ENCODE data around the gene HAO1. TPM values are rescaled to one million over a fixed set of nuclear protein-coding genes. Genes with fewer than 3 reads are reported as not detected.

The HAO1 gene
- total RNA-seq, 1 donor from 2014 or later = not detected

DNA sequence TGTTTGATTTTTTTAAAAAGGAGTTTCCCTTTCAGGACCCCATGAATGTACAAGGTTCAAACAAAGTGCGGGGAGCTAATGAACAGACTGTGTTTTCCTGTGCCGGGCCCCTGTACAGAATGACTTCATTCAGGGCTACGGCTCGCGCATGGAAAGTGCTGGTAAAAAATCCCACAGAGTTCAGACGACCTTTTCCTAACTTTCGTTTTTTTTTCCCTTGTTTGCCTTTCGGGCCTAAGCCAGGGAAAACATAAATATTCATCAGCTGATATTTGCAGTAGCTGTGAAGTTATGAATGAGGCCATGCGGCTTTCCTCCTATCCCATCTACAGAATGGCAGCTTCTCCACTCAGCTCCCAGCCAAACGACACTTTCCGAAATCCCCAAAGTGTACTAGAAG is 74.0 kb downstream of the HAO1 start:
- H3K9me3 ChIP-seq (ENCODE audit: low read depth) = no peaks in the 10 kb centered on the region
- H4K20me1 ChIP-seq (ENCODE audit: low read depth) = no peaks in the 10 kb centered on the region
- no peak overlapping the region for H3K9ac ChIP-seq
- DNase-seq (ENCODE audit: low spot score) = no peak
- peaks cover 3% of the 10 kb centered on the region for H3K27me3 Mint-ChIP-seq (ENCODE audit: insufficient read depth, low read depth)
- H3K4me1 Mint-ChIP-seq = peaks cover 4% of the 10 kb centered on the region
- H3K27ac Mint-ChIP-seq = no peak overlapping the region
- H3K27ac ChIP-seq = no peak overlapping the region
- no peaks in the 10 kb centered on the region for H3K27me3 ChIP-seq
- no peaks in the 10 kb centered on the region for H3K9me3 Mint-ChIP-seq
- H3K79me2 ChIP-seq (ENCODE audit: low read depth) = no peaks in the 10 kb centered on the region
- H2AFZ ChIP-seq (replicated peaks) = no peak overlapping the region
- H3K4me3 Mint-ChIP-seq = no peak overlapping the region
- TF ChIP-seq, protein P1, sequence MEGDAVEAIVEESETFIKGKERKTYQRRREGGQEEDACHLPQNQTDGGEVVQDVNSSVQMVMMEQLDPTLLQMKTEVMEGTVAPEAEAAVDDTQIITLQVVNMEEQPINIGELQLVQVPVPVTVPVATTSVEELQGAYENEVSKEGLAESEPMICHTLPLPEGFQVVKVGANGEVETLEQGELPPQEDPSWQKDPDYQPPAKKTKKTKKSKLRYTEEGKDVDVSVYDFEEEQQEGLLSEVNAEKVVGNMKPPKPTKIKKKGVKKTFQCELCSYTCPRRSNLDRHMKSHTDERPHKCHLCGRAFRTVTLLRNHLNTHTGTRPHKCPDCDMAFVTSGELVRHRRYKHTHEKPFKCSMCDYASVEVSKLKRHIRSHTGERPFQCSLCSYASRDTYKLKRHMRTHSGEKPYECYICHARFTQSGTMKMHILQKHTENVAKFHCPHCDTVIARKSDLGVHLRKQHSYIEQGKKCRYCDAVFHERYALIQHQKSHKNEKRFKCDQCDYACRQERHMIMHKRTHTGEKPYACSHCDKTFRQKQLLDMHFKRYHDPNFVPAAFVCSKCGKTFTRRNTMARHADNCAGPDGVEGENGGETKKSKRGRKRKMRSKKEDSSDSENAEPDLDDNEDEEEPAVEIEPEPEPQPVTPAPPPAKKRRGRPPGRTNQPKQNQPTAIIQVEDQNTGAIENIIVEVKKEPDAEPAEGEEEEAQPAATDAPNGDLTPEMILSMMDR (IDR thresholded peaks at IDR 0.05) = no peak
- no peak for TF ChIP-seq EZH2 (IDR thresholded peaks at IDR 0.05)
- no peak for TF ChIP-seq EZH2phosphoT487 (IDR thresholded peaks at IDR 0.05)
- no peaks in the 10 kb centered on the region for H3F3A ChIP-seq (ENCODE audit: low read depth)
- no peaks in the 10 kb centered on the region for H3K4me1 ChIP-seq
- no peaks in the 10 kb centered on the region for H3K36me3 ChIP-seq
- H3K36me3 Mint-ChIP-seq = no peaks in the 10 kb centered on the region
- no peak overlapping the region for H3K4me2 ChIP-seq
- no peak overlapping the region for H3K4me3 ChIP-seq

DNA sequence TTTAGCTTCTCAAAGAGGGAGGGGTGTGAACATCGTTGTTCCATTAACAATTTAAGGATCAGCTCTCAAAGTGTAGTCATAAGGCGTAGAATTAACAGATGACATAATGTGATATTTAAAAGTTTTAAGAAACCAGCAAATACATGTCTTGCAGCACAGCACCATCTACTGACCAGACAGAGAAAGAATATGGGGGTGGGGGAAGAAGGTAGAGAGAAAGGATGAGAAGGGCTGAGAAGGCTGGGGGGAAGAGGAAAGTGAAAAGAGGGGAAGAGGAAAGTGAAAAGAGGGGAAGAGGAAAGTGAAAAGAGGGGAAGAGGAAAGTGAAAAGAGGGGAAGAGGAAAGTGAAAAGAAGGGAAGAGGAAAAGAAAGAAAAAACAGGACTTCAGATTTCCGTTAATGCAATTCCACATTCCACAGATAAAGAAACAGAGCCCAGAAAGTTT is 80.9 kb downstream of the HAO1 start:
- Histone ChIP-seq H3K27me3 (no peaks in the 10 kb centered on the region), H4K20me1 (ENCODE audit: low read depth) (no peaks in the 10 kb centered on the region), H3K36me3 (no peaks in the 10 kb centered on the region), H2AFZ (replicated peaks) (no peak overlapping the region), H3K79me2 (ENCODE audit: low read depth) (no peaks in the 10 kb centered on the region), H3K9me3 (ENCODE audit: low read depth) (no peaks in the 10 kb centered on the region), H3K4me1 (no peaks in the 10 kb centered on the region), H3K4me3 (no peak overlapping the region), H3K4me2 (no peak overlapping the region), H3F3A (ENCODE audit: low read depth) (no peaks in the 10 kb centered on the region), H3K9ac (no peak overlapping the region), H3K27ac (no peak overlapping the region)
- Mint-ChIP-seq H3K27me3 (ENCODE audit: insufficient read depth, low read depth) (no peaks in the 10 kb centered on the region), H3K4me1 (peaks cover 7% of the 10 kb centered on the region), H3K9me3 (no peaks in the 10 kb centered on the region), H3K4me3 (no peak overlapping the region), H3K36me3 (no peaks in the 10 kb centered on the region), H3K27ac (peak overlapping the region; percentile 8)
- TF ChIP-seq, protein P1 (IDR thresholded peaks at IDR 0.05) = peak; percentile 90
- no peak for TF ChIP-seq EZH2 (IDR thresholded peaks at IDR 0.05)
- peak; percentile 45 for DNase-seq (ENCODE audit: low spot score)

DNA sequence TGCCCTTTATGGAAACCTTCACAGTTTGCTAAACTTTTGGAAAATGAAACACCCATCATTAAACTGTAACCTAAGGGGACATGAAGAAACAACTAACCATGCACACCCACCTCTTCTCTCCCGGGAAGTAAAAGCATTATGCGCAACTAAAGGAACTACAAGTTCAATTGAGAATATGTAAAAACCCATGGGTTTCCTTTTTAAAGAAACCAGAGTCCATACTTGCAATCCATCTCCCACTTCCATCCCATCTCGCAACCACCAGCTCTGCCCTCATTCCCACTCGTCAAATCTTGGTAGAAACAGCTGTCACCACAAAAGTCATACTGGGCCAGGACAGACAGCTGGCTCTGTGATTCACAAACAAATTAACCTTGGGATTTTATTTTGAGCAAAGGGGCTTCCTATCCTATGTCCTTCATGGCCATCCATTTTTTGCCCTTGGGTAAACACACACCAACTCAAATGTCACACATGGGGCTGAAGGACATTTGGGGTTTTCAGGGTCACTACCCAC is 81.5 kb downstream of the HAO1 start:
- no peaks in the 10 kb centered on the region for H3K9me3 Mint-ChIP-seq
- H3K9me3 ChIP-seq (ENCODE audit: low read depth) = no peaks in the 10 kb centered on the region
- DNase-seq (ENCODE audit: low spot score) = no peak
- H3K27me3 ChIP-seq = no peaks in the 10 kb centered on the region
- H3K27ac ChIP-seq = no peak overlapping the region
- no peaks in the 10 kb centered on the region for H3K36me3 ChIP-seq
- no peak overlapping the region for H3K4me2 ChIP-seq
- H4K20me1 ChIP-seq (ENCODE audit: low read depth) = no peaks in the 10 kb centered on the region
- H3K27ac Mint-ChIP-seq = no peak overlapping the region
- H3K9ac ChIP-seq = no peak overlapping the region
- no peaks in the 10 kb centered on the region for H3K27me3 Mint-ChIP-seq (ENCODE audit: insufficient read depth, low read depth)
- H3K4me3 ChIP-seq = no peak overlapping the region
- no peak for TF ChIP-seq EZH2 (IDR thresholded peaks at IDR 0.05)
- TF ChIP-seq, protein P1 (IDR thresholded peaks at IDR 0.05) = no peak
- TF ChIP-seq EZH2phosphoT487 (IDR thresholded peaks at IDR 0.05) = no peak
- H3K4me1 ChIP-seq = no peaks in the 10 kb centered on the region
- H3K36me3 Mint-ChIP-seq = no peaks in the 10 kb centered on the region
- H2AFZ ChIP-seq (replicated peaks) = no peak overlapping the region
- H3F3A ChIP-seq (ENCODE audit: low read depth) = no peaks in the 10 kb centered on the region
- H3K4me3 Mint-ChIP-seq = no peak overlapping the region
- H3K4me1 Mint-ChIP-seq = peaks cover 7% of the 10 kb centered on the region
- H3K79me2 ChIP-seq (ENCODE audit: low read depth) = no peaks in the 10 kb centered on the region
